ENCODE results near the gene WNT11. TPM values are rescaled to one million over a fixed set of nuclear protein-coding genes. Genes with fewer than 3 reads are reported as not detected.

The WNT11 gene
- polyA plus RNA-seq, 1 experiment: not detected

DNA sequence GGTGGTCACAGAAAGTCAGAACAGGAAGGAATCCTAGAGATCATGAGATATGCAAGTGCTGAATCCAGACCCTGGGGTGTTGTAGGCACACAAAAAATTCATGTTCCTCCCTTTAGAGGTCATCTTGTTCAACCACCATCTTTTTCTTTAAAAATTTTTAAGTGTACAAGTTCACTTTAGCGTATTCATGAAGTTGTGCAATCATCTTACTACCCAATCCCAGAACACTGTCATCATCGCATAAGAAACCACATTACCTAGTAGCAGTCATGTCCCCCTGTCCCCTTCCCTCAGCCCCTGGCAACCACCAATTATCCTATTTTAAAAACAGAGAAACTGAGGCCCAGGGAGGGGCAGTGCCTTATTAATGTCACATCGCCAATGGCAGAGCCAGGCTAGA lies 20.3 kb upstream of the WNT11 start:
- no peak for DNase-seq (ENCODE audit: low read depth, low spot score)
- peaks cover 15% of the 10 kb centered on the region for H3K27me3 ChIP-seq (ENCODE audit: control insufficient read depth, insufficient read depth, low read length)
- TF ChIP-seq, protein P1, sequence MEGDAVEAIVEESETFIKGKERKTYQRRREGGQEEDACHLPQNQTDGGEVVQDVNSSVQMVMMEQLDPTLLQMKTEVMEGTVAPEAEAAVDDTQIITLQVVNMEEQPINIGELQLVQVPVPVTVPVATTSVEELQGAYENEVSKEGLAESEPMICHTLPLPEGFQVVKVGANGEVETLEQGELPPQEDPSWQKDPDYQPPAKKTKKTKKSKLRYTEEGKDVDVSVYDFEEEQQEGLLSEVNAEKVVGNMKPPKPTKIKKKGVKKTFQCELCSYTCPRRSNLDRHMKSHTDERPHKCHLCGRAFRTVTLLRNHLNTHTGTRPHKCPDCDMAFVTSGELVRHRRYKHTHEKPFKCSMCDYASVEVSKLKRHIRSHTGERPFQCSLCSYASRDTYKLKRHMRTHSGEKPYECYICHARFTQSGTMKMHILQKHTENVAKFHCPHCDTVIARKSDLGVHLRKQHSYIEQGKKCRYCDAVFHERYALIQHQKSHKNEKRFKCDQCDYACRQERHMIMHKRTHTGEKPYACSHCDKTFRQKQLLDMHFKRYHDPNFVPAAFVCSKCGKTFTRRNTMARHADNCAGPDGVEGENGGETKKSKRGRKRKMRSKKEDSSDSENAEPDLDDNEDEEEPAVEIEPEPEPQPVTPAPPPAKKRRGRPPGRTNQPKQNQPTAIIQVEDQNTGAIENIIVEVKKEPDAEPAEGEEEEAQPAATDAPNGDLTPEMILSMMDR (IDR thresholded peaks at IDR 0.05; ENCODE audit: low read depth, low read length): no peak
- H3K4me3 ChIP-seq (ENCODE audit: low read depth, low read length): no peak overlapping the region
- H3K9me3 ChIP-seq (ENCODE audit: control insufficient read depth, insufficient read depth, low read length): no peaks in the 10 kb centered on the region
- H3K27ac ChIP-seq (ENCODE audit: low read depth, low read length): no peak overlapping the region
- CTCF ChIA-PET: interaction anchor here (1.1 kb wide), 1 partner anchor 92 kb away, joined by 3 read pairs; no protein-coding TSS in a partner anchor
- POLR2A ChIA-PET: no interaction called here

GRCh38 chr11:76225122-76225611 lies 18.9 kb upstream of the WNT11 start:
- Histone ChIP-seq H3K27me3 (ENCODE audit: control insufficient read depth, insufficient read depth, low read length) (peaks cover 11% of the 10 kb centered on the region), H3K4me3 (ENCODE audit: low read depth, low read length) (no peak overlapping the region), H3K9me3 (ENCODE audit: control insufficient read depth, insufficient read depth, low read length) (no peaks in the 10 kb centered on the region), H3K27ac (ENCODE audit: low read depth, low read length) (no peak overlapping the region)
- ChIA-PET CTCF (interaction anchor here (0.7 kb wide), 1 partner anchor 10 kb away, joined by 3 read pairs; no protein-coding TSS in a partner anchor), POLR2A (no interaction called here)
- TF ChIP-seq, protein P1 (IDR thresholded peaks at IDR 0.05; ENCODE audit: low read depth, low read length): no peak
- no peak for DNase-seq (ENCODE audit: low read depth, low spot score)

DNA sequence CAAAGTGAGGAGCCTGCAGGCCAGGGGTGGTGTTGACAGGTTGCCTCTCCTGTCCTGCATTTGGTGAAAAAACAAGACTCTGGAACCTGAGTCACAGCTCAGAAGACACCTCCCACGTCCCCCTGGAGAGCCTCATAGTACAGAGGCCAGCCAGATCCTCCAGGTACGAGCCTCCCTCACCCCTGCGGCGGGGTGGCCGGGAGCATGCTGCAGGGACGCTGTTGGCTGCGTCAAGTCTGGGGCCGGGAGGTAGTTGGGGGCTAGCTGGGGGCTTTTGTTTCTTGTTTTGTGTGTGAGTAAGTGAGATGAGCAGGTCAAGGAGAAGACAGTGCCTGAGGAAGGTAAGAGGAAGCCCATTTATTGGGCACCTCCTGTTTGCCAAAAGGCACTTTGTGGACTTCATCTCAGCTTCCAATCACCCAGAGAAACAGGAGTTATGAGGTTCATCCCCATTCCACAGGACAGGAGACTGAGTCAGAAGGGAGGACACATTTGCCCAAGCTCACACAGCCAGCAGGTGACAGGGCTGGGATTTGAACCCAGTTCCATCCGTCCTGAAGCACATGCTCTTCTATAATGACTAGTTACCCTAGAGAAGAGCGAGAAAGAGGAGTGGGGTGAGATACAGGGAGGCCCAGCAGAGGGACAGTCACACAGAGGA lies 18.3 kb upstream of the WNT11 start:
- ChIA-PET CTCF (interaction anchor here (0.7 kb wide), 1 partner anchor 11 kb away, joined by 3 read pairs; no protein-coding TSS in a partner anchor), POLR2A (no interaction called here)
- TF ChIP-seq, protein P1 (IDR thresholded peaks at IDR 0.05; ENCODE audit: low read depth, low read length): no peak

DNA sequence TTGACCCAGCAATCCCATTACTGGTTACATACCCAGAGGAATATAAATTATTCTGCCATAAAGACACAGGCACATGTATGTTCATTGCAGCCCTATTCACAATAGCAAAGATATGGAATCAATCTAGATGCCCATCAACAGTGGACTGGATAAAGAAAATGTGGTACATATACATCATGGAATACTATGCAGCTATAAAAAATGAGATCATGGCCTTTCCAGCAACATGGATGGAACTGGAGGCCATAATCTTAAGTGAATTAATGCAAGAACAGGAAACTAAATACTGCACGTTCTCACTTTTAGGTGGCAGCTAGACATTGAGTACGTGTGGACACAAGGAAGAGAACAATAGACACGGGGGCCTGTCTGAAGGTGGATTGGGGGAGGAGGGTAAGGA lies 15.1 kb upstream of the WNT11 start:
- H3K27me3 ChIP-seq (ENCODE audit: control insufficient read depth, insufficient read depth, low read length): peaks cover 11% of the 10 kb centered on the region
- ChIA-PET CTCF (interaction anchor here (1.9 kb wide), 1 partner anchor 14 kb away, joined by 6 read pairs; no protein-coding TSS in a partner anchor), POLR2A (no interaction called here)
- no peak for DNase-seq (ENCODE audit: low read depth, low spot score)
- no peak overlapping the region for H3K4me3 ChIP-seq (ENCODE audit: low read depth, low read length)
- TF ChIP-seq, protein P1 (IDR thresholded peaks at IDR 0.05; ENCODE audit: low read depth, low read length): no peak
- no peaks in the 10 kb centered on the region for H3K9me3 ChIP-seq (ENCODE audit: control insufficient read depth, insufficient read depth, low read length)
- no peak overlapping the region for H3K27ac ChIP-seq (ENCODE audit: low read depth, low read length)

More for the DNA sequence above, 18.3 kb upstream of the WNT11 start:
- no peak for DNase-seq (ENCODE audit: low read depth, low spot score)
- no peak overlapping the region for H3K27ac ChIP-seq (ENCODE audit: low read depth, low read length)
- no peak overlapping the region for H3K4me3 ChIP-seq (ENCODE audit: low read depth, low read length)
- peaks cover 13% of the 10 kb centered on the region for H3K27me3 ChIP-seq (ENCODE audit: control insufficient read depth, insufficient read depth, low read length)
- no peaks in the 10 kb centered on the region for H3K9me3 ChIP-seq (ENCODE audit: control insufficient read depth, insufficient read depth, low read length)

GRCh38 chr11:76219243-76219642 lies 12.9 kb upstream of the WNT11 start:
- POLR2A ChIA-PET: no interaction called here
- H3K27me3 ChIP-seq (ENCODE audit: control insufficient read depth, insufficient read depth, low read length): peaks cover 11% of the 10 kb centered on the region
- CTCF ChIA-PET: interaction anchor here (4.9 kb wide), 1 partner anchor 11 kb away, joined by 23 read pairs; no protein-coding TSS in a partner anchor
- H3K27ac ChIP-seq (ENCODE audit: low read depth, low read length): no peak overlapping the region
- H3K9me3 ChIP-seq (ENCODE audit: control insufficient read depth, insufficient read depth, low read length): no peaks in the 10 kb centered on the region
- no peak overlapping the region for H3K4me3 ChIP-seq (ENCODE audit: low read depth, low read length)
- TF ChIP-seq, protein P1 (IDR thresholded peaks at IDR 0.05; ENCODE audit: low read depth, low read length): no peak
- DNase-seq (ENCODE audit: low read depth, low spot score): no peak

Data from AG04450 (cell line).